Esophagus squamous epithelium (tissue), 4 donors: Measurements from ENCODE around the gene CD164L2.

Source experiments
- POLR2A ChIP-seq, 4 donors: fragments of 450-650 bp; IDR thresholded peaks; one replicate each; pipeline ENCODE4 v1.6.1; 2017; ENCODE audit warnings: antibody characterized with exemption in 4 of 4, mild to moderate bottlenecking in 4 of 4, moderate library complexity in 3 of 4
- TF ChIP-seq, protein P1 (sequence below), 6 experiments: fragments of 450-650 bp in 4 of 6; fragments of 200-600 bp in 2 of 6; sonication (generic) in 2 of 6; IDR thresholded peaks; one replicate each; pipeline ENCODE4 v1.5.1; 2016 to 2019; ENCODE audit warnings: antibody characterized with exemption in 6 of 6, mild to moderate bottlenecking in 4 of 6, moderate library complexity in 4 of 6

GRCh38 chr1:27346357-27346756 is 36.8 kb downstream of the CD164L2 start:
- TF ChIP-seq, protein P1, sequence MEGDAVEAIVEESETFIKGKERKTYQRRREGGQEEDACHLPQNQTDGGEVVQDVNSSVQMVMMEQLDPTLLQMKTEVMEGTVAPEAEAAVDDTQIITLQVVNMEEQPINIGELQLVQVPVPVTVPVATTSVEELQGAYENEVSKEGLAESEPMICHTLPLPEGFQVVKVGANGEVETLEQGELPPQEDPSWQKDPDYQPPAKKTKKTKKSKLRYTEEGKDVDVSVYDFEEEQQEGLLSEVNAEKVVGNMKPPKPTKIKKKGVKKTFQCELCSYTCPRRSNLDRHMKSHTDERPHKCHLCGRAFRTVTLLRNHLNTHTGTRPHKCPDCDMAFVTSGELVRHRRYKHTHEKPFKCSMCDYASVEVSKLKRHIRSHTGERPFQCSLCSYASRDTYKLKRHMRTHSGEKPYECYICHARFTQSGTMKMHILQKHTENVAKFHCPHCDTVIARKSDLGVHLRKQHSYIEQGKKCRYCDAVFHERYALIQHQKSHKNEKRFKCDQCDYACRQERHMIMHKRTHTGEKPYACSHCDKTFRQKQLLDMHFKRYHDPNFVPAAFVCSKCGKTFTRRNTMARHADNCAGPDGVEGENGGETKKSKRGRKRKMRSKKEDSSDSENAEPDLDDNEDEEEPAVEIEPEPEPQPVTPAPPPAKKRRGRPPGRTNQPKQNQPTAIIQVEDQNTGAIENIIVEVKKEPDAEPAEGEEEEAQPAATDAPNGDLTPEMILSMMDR (IDR thresholded peaks at IDR 0.05) = no peak
- TF ChIP-seq POLR2A (IDR thresholded peaks at IDR 0.05) = no peak
